Activated T-helper 2 cell treated with anti-CD3 and anti-CD28 coated beads, Interferon-gamma antibody, Interleukin-2, Interleukin-4, amounts not matched to agents 10 μg/mL and 5 μg/mL and 100 μg/mL, durations not matched to agents 14 hours and 24 hours and 36 hours (primary cell): ENCODE measurements around the gene PHF3. TPM values are rescaled to one million over a fixed set of nuclear protein-coding genes. Genes with fewer than 3 reads are reported as not detected.

ENCODE experiments used
- DNase-seq: peaks from one replicate; pipeline ENCODE4 v3.0.0; 2021; ENCODE audit warnings: low spot score
- H3K27ac Mint-ChIP-seq: one replicate; pipeline ENCODE4 v1.8.0; 2021; ENCODE audit warnings: mixed read lengths
- H3K27me3 Mint-ChIP-seq: one replicate; pipeline ENCODE4 v1.8.0; 2021; ENCODE audit warnings: low read depth, mixed read lengths
- H3K36me3 Mint-ChIP-seq: one replicate; pipeline ENCODE4 v1.8.0; 2021; ENCODE audit warnings: low read depth, mixed read lengths
- H3K4me1 Mint-ChIP-seq: one replicate; pipeline ENCODE4 v1.8.0; 2021; ENCODE audit warnings: low read depth, mixed read lengths
- H3K4me3 Mint-ChIP-seq: one replicate; pipeline ENCODE4 v1.8.0; 2021; ENCODE audit warnings: low read depth, mild to moderate bottlenecking, moderate library complexity, mixed read lengths
- H3K9me3 Mint-ChIP-seq: one replicate; pipeline ENCODE4 v1.8.0; 2021; ENCODE audit warnings: mixed read lengths
- intact Hi-C: fragments of 100-400 bp; cut with micrococcal nuclease; formaldehyde crosslinking; loops from one replicate; pipeline ENCODE4 v1.15.1; 2023
- total RNA-seq: library from RNA; stranded (reverse); gene quantifications from 2 replicates; pipeline ENCODE4 v1.2.3, GENCODE V29; 2022

Gene PHF3
- total RNA-seq, 1 donor from 2014 or later = 44.6 TPM

GRCh38 chr6:63690221-63690620 is 54.6 kb downstream of the PHF3 start:
- H3K9me3 Mint-ChIP-seq = no peaks in the 10 kb centered on the region
- peaks cover 33% of the 10 kb centered on the region for H3K36me3 Mint-ChIP-seq
- peaks cover 12% of the 10 kb centered on the region for H3K4me1 Mint-ChIP-seq
- H3K27ac Mint-ChIP-seq = no peak overlapping the region
- H3K4me3 Mint-ChIP-seq = no peak overlapping the region
- no peaks in the 10 kb centered on the region for H3K27me3 Mint-ChIP-seq
- intact Hi-C loops = loop anchor here (10.0 kb wide), 1 partner anchor 65 kb away; no protein-coding TSS in a partner anchor
- no peak for DNase-seq

- H3K4me3 Mint-ChIP-seq = no peak overlapping the region
- no peaks in the 10 kb centered on the region for H3K9me3 Mint-ChIP-seq
- H3K36me3 Mint-ChIP-seq = peaks cover 75% of the 10 kb centered on the region
- intact Hi-C loops = no loop called here
- no peaks in the 10 kb centered on the region for H3K27me3 Mint-ChIP-seq
- peak overlapping the region; percentile 19 for H3K27ac Mint-ChIP-seq
- peaks cover 22% of the 10 kb centered on the region for H3K4me1 Mint-ChIP-seq
- no peak for DNase-seq
Measured at GRCh38 chr6:63705707-63706106, 70.1 kb downstream of the PHF3 start.

- H3K4me3 Mint-ChIP-seq = no peak overlapping the region
- peaks cover 78% of the 10 kb centered on the region for H3K36me3 Mint-ChIP-seq
- no peaks in the 10 kb centered on the region for H3K9me3 Mint-ChIP-seq
- intact Hi-C loops = no loop called here
- H3K27ac Mint-ChIP-seq = no peak overlapping the region
- no peak for DNase-seq
- H3K27me3 Mint-ChIP-seq = no peaks in the 10 kb centered on the region
- peaks cover 22% of the 10 kb centered on the region for H3K4me1 Mint-ChIP-seq
Measured at GRCh38 chr6:63706630-63707029, 71.0 kb downstream of the PHF3 start.

- no peak overlapping the region for H3K4me3 Mint-ChIP-seq
- no peak for DNase-seq
- peaks cover 28% of the 10 kb centered on the region for H3K4me1 Mint-ChIP-seq
- no peak overlapping the region for H3K27ac Mint-ChIP-seq
- H3K9me3 Mint-ChIP-seq = no peaks in the 10 kb centered on the region
- no peaks in the 10 kb centered on the region for H3K27me3 Mint-ChIP-seq
- peaks cover 79% of the 10 kb centered on the region for H3K36me3 Mint-ChIP-seq
- intact Hi-C loops = no loop called here
Measured at GRCh38 chr6:63708631-63709030, 73.0 kb downstream of the PHF3 start.

- H3K4me3 Mint-ChIP-seq = no peak overlapping the region
- intact Hi-C loops = no loop called here
- H3K27me3 Mint-ChIP-seq = no peaks in the 10 kb centered on the region
- no peak overlapping the region for H3K27ac Mint-ChIP-seq
- peaks cover 76% of the 10 kb centered on the region for H3K36me3 Mint-ChIP-seq
- no peaks in the 10 kb centered on the region for H3K9me3 Mint-ChIP-seq
- DNase-seq = no peak
- H3K4me1 Mint-ChIP-seq = peaks cover 28% of the 10 kb centered on the region
Measured at GRCh38 chr6:63709148-63709547, 73.5 kb downstream of the PHF3 start.

- DNase-seq = no peak
- intact Hi-C loops = no loop called here
- H3K4me1 Mint-ChIP-seq = peaks cover 6% of the 10 kb centered on the region
- no peak overlapping the region for H3K4me3 Mint-ChIP-seq
- peaks cover 46% of the 10 kb centered on the region for H3K36me3 Mint-ChIP-seq
- no peaks in the 10 kb centered on the region for H3K9me3 Mint-ChIP-seq
- H3K27me3 Mint-ChIP-seq = no peaks in the 10 kb centered on the region
- no peak overlapping the region for H3K27ac Mint-ChIP-seq
Measured at GRCh38 chr6:63713332-63713731, 77.7 kb downstream of the PHF3 start.

GRCh38 chr6:63714091-63714490 is 78.5 kb downstream of the PHF3 start:
- H3K4me3 Mint-ChIP-seq = no peak overlapping the region
- H3K36me3 Mint-ChIP-seq = peaks cover 42% of the 10 kb centered on the region
- DNase-seq = no peak
- intact Hi-C loops = no loop called here
- peaks cover 6% of the 10 kb centered on the region for H3K4me1 Mint-ChIP-seq
- no peaks in the 10 kb centered on the region for H3K27me3 Mint-ChIP-seq
- H3K27ac Mint-ChIP-seq = no peak overlapping the region
- no peaks in the 10 kb centered on the region for H3K9me3 Mint-ChIP-seq

- Mint-ChIP-seq H3K4me1 (peaks cover 6% of the 10 kb centered on the region), H3K27ac (no peak overlapping the region), H3K9me3 (no peaks in the 10 kb centered on the region), H3K27me3 (no peaks in the 10 kb centered on the region), H3K4me3 (no peak overlapping the region), H3K36me3 (peaks cover 23% of the 10 kb centered on the region)
- no peak for DNase-seq
- intact Hi-C loops = no loop called here
Measured at GRCh38 chr6:63716169-63716568, 80.6 kb downstream of the PHF3 start.

GRCh38 chr6:63721181-63721580 is 85.6 kb downstream of the PHF3 start:
- H3K36me3 Mint-ChIP-seq = no peaks in the 10 kb centered on the region
- H3K27me3 Mint-ChIP-seq = no peaks in the 10 kb centered on the region
- no peaks in the 10 kb centered on the region for H3K9me3 Mint-ChIP-seq
- no peak for DNase-seq
- no peak overlapping the region for H3K4me3 Mint-ChIP-seq
- no peaks in the 10 kb centered on the region for H3K4me1 Mint-ChIP-seq
- H3K27ac Mint-ChIP-seq = no peak overlapping the region
- intact Hi-C loops = no loop called here

GRCh38 chr6:63724721-63725120 is 89.1 kb downstream of the PHF3 start:
- no peak overlapping the region for H3K4me3 Mint-ChIP-seq
- no peak overlapping the region for H3K27ac Mint-ChIP-seq
- H3K9me3 Mint-ChIP-seq = no peaks in the 10 kb centered on the region

GRCh38 chr6:63730311-63730710 is 94.7 kb downstream of the PHF3 start:
- Mint-ChIP-seq H3K4me1 (no peaks in the 10 kb centered on the region), H3K27me3 (no peaks in the 10 kb centered on the region), H3K9me3 (no peaks in the 10 kb centered on the region), H3K36me3 (no peaks in the 10 kb centered on the region), H3K27ac (no peak overlapping the region), H3K4me3 (no peak overlapping the region)
- no peak for DNase-seq
- intact Hi-C loops = no loop called here

More at GRCh38 chr6:63724721-63725120, 89.1 kb downstream of the PHF3 start:
- Mint-ChIP-seq H3K4me1 (no peaks in the 10 kb centered on the region), H3K36me3 (no peaks in the 10 kb centered on the region), H3K27me3 (no peaks in the 10 kb centered on the region)
- no peak for DNase-seq
- intact Hi-C loops = no loop called here

- intact Hi-C loops = no loop called here
Measured at GRCh38 chr6:63731930-63732329, 96.3 kb downstream of the PHF3 start.

GRCh38 chr6:63732336-63732735 is 96.7 kb downstream of the PHF3 start:
- Mint-ChIP-seq H3K4me3 (no peak overlapping the region), H3K27me3 (no peaks in the 10 kb centered on the region), H3K9me3 (no peaks in the 10 kb centered on the region), H3K27ac (no peak overlapping the region), H3K4me1 (no peaks in the 10 kb centered on the region), H3K36me3 (no peaks in the 10 kb centered on the region)
- intact Hi-C loops = no loop called here
- DNase-seq = no peak

More at GRCh38 chr6:63731930-63732329, 96.3 kb downstream of the PHF3 start:
- Mint-ChIP-seq H3K27ac (no peak overlapping the region), H3K27me3 (no peaks in the 10 kb centered on the region), H3K9me3 (no peaks in the 10 kb centered on the region), H3K4me1 (no peaks in the 10 kb centered on the region), H3K4me3 (no peak overlapping the region), H3K36me3 (no peaks in the 10 kb centered on the region)
- DNase-seq = no peak

- no peaks in the 10 kb centered on the region for H3K36me3 Mint-ChIP-seq
- no peak for DNase-seq
- intact Hi-C loops = no loop called here
- no peak overlapping the region for H3K4me3 Mint-ChIP-seq
- H3K27ac Mint-ChIP-seq = no peak overlapping the region
- H3K4me1 Mint-ChIP-seq = no peaks in the 10 kb centered on the region
- no peaks in the 10 kb centered on the region for H3K9me3 Mint-ChIP-seq
- no peaks in the 10 kb centered on the region for H3K27me3 Mint-ChIP-seq
Measured at GRCh38 chr6:63734923-63735322, 99.3 kb downstream of the PHF3 start.
